ENCODE results near the gene RPL29. TPM values are rescaled to one million over a fixed set of nuclear protein-coding genes. Genes with fewer than 3 reads are reported as not detected.

Gene RPL29
- total RNA-seq, 4 donors from 2014 or later, result 1,093 to 1,919 (median 1,775) TPM

GRCh38 chr3:51994530-51994929, 1.2 kb downstream of the RPL29 start:
- TF ChIP-seq, protein P1, sequence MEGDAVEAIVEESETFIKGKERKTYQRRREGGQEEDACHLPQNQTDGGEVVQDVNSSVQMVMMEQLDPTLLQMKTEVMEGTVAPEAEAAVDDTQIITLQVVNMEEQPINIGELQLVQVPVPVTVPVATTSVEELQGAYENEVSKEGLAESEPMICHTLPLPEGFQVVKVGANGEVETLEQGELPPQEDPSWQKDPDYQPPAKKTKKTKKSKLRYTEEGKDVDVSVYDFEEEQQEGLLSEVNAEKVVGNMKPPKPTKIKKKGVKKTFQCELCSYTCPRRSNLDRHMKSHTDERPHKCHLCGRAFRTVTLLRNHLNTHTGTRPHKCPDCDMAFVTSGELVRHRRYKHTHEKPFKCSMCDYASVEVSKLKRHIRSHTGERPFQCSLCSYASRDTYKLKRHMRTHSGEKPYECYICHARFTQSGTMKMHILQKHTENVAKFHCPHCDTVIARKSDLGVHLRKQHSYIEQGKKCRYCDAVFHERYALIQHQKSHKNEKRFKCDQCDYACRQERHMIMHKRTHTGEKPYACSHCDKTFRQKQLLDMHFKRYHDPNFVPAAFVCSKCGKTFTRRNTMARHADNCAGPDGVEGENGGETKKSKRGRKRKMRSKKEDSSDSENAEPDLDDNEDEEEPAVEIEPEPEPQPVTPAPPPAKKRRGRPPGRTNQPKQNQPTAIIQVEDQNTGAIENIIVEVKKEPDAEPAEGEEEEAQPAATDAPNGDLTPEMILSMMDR (IDR thresholded peaks at IDR 0.05; ENCODE audit: low read depth), result no peak

DNA sequence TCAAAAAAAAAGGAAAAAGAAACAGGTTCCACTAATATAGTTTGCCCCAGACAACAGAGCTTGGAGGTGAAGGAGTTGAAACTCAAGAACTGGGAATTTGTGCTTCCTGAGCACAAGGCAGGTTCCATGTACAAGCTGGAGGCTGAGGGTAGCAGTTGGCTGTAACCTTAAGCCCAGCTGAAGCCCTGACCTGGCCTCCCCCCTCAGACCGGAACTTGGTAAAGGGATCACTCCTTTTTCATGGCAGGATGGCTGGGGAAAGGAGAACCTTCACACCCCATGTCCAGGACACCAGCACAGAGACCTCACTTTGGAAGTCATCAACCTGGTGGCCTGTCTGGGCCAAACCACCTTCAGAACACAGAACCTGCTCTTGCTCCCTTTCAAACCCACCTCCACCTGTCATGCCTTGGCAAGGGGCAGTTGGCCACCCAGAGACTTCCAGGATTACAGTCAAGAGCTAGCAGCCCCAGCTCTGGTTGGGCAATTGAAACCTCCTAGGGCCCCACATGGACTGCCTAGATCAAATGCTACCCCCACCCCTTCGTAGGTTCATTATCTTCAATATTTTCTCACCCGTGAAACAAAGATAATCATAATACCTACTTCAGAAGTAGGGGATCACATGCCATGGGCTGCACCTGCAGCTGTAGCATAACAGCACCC, 3.5 kb downstream of the RPL29 start:
- TF ChIP-seq, protein P1 (IDR thresholded peaks at IDR 0.05; ENCODE audit: low read depth), result no peak

DNA sequence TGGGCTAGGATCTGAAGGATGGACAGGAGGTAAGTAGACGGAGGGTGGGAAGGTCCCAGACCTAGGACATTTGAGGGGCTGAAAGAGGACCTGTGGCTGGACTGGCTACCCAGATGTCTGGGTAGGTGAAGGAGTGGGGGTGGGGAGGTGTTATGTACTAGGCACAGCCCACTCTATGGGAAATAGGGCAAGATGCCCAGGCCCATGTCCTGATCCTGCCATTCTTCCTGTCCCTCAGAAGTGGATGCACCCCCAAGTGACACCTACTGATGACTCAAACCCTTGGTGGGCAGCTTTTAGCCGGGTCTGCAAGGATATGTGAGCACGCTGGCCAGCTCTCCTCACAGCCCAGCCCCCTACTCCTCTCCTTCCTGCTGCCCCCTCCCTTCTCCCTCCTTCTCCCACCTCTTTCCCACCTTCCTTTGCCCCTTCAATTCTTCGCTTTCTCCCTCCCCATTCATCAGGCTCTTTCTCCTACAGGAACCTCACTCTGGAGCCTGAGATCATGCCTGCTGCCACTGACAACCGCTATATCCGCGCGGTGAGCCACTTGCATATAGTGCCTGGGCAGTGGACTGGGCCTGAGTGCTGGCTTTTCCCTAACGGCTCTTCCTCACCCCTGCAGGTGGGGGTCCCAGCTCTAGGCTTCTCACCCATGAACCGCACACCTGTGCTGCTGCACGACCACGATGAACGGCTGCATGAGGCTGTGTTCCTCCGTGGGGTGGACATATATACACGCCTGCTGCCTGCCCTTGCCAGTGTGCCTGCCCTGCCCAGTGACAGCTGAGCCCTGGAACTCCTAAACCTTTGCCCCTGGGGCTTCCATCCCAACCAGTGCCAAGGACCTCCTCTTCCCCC, 7.2 kb downstream of the RPL29 start:
- TF ChIP-seq, protein P1 (IDR thresholded peaks at IDR 0.05; ENCODE audit: low read depth), result no peak

DNA sequence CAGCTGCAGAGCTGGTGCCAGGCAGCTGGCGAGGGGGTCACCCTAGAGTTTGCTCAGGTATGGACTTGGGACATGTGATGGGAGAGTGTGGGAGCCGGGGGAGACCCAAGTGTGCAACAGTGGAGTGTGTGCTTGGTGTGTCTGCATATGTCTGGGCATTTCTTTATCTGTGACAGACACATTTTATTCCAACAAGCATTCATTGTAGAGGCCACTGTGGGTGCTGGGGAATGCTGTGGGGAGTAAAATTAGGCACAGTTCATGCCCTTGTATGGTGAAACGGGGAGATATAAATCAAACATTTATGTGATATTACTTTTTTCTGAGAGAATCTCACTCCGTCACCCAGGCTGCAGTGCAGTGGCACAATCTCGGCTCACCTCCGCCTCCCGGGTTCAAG, 8.1 kb downstream of the RPL29 start:
- TF ChIP-seq, protein P1 (IDR thresholded peaks at IDR 0.05; ENCODE audit: low read depth), result no peak

- TF ChIP-seq, protein P1 (IDR thresholded peaks at IDR 0.05; ENCODE audit: low read depth), result no peak
These were observed 9.4 kb downstream of the RPL29 start for GRCh38 chr3:51986010-51986947.

GRCh38 chr3:51985063-51985462, 10.6 kb downstream of the RPL29 start:
- TF ChIP-seq, protein P1 (IDR thresholded peaks at IDR 0.05; ENCODE audit: low read depth), result no peak
